ENCODE data around the gene KRTAP6-1. TPM values are rescaled to one million over a fixed set of nuclear protein-coding genes. Genes with fewer than 3 reads are reported as not detected.

Gene KRTAP6-1
- polyA plus RNA-seq, 1 donor from 2014 or later, result not detected

GRCh38 chr21:30646904-30647414, 33.2 kb upstream of the KRTAP6-1 start:
- Histone ChIP-seq H3K27me3 (ENCODE audit: insufficient read depth, low read depth, low read length) (no peaks in the 10 kb centered on the region), H4K20me1 (ENCODE audit: insufficient read depth) (no peaks in the 10 kb centered on the region), H3K9me2 (ENCODE audit: insufficient read depth, low read length) (no peaks in the 10 kb centered on the region), H3K79me2 (replicated peaks; ENCODE audit: insufficient read depth, low read length) (no peaks in the 10 kb centered on the region), H3K4me3 (ENCODE audit: low read length) (no peak overlapping the region), H3K9me3 (ENCODE audit: low read length) (no peaks in the 10 kb centered on the region), H3K36me3 (ENCODE audit: insufficient read depth, low read length) (no peaks in the 10 kb centered on the region), H3K9ac (ENCODE audit: low read length) (no peak overlapping the region), H3F3A (ENCODE audit: insufficient read depth, low read length, poor library complexity, severe bottlenecking) (no peaks in the 10 kb centered on the region), H3K27ac (ENCODE audit: low read length) (no peak overlapping the region), H2AFZ (ENCODE audit: low read depth, low read length) (no peak overlapping the region), H3K4me2 (ENCODE audit: low read length) (no peak overlapping the region)
- TF ChIP-seq TAF1 (IDR thresholded peaks at IDR 0.05; ENCODE audit: low read depth) (no peak), MXI1 (conservative IDR thresholded peaks at IDR 0.05; ENCODE audit: poor library complexity, severe bottlenecking) (no peak), EP300 (conservative IDR thresholded peaks at IDR 0.05; ENCODE audit: poor library complexity, severe bottlenecking) (no peak), SMC3 (conservative IDR thresholded peaks at IDR 0.05; ENCODE audit: poor library complexity) (no peak), CTCF (IDR thresholded peaks at IDR 0.05; ENCODE audit: poor library complexity, severe bottlenecking) (no peak), RAD21 (conservative IDR thresholded peaks at IDR 0.05) (no peak), POLR2AphosphoS5 (IDR thresholded peaks at IDR 0.05) (no peak)
- TF ChIP-seq, protein P1, sequence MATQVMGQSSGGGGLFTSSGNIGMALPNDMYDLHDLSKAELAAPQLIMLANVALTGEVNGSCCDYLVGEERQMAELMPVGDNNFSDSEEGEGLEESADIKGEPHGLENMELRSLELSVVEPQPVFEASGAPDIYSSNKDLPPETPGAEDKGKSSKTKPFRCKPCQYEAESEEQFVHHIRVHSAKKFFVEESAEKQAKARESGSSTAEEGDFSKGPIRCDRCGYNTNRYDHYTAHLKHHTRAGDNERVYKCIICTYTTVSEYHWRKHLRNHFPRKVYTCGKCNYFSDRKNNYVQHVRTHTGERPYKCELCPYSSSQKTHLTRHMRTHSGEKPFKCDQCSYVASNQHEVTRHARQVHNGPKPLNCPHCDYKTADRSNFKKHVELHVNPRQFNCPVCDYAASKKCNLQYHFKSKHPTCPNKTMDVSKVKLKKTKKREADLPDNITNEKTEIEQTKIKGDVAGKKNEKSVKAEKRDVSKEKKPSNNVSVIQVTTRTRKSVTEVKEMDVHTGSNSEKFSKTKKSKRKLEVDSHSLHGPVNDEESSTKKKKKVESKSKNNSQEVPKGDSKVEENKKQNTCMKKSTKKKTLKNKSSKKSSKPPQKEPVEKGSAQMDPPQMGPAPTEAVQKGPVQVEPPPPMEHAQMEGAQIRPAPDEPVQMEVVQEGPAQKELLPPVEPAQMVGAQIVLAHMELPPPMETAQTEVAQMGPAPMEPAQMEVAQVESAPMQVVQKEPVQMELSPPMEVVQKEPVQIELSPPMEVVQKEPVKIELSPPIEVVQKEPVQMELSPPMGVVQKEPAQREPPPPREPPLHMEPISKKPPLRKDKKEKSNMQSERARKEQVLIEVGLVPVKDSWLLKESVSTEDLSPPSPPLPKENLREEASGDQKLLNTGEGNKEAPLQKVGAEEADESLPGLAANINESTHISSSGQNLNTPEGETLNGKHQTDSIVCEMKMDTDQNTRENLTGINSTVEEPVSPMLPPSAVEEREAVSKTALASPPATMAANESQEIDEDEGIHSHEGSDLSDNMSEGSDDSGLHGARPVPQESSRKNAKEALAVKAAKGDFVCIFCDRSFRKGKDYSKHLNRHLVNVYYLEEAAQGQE (IDR thresholded peaks at IDR 0.05; ENCODE audit: borderline replicate concordance), result no peak

- Histone ChIP-seq H2AFZ (ENCODE audit: low read depth, low read length) (no peak within 1 kb of the TSS), H3K36me3 (ENCODE audit: insufficient read depth, low read length) (no peaks in the 10 kb centered on the region), H3F3A (ENCODE audit: insufficient read depth, low read length, poor library complexity, severe bottlenecking) (no peaks in the 10 kb centered on the region)
Measured at GRCh38 chr21:30642564-30642963, 28.8 kb upstream of the KRTAP6-1 start, which contains the start of gene KRTAP20-3. Gene KRTAP20-3, plus strand, starts transcription at chr21:30642864.

More at GRCh38 chr21:30642564-30642963, 28.8 kb upstream of the KRTAP6-1 start, which contains the start of gene KRTAP20-3:
- H4K20me1 ChIP-seq (ENCODE audit: insufficient read depth), result no peaks in the 10 kb centered on the region
- no peaks in the 10 kb centered on the region for H3K27me3 ChIP-seq (ENCODE audit: insufficient read depth, low read depth, low read length)
- H3K4me3 ChIP-seq (ENCODE audit: low read length), result no peak within 1 kb of the TSS
- H3K9ac ChIP-seq (ENCODE audit: low read length), result no peak within 1 kb of the TSS
- H3K27ac ChIP-seq (ENCODE audit: low read length), result no peak within 1 kb of the TSS
- no peaks in the 10 kb centered on the region for H3K9me2 ChIP-seq (ENCODE audit: insufficient read depth, low read length)
- H3K79me2 ChIP-seq (replicated peaks; ENCODE audit: insufficient read depth, low read length), result no peaks in the 10 kb centered on the region
- TF ChIP-seq POLR2AphosphoS5 (IDR thresholded peaks at IDR 0.05), result no peak
- no peak for TF ChIP-seq SMC3 (conservative IDR thresholded peaks at IDR 0.05; ENCODE audit: poor library complexity)
- TF ChIP-seq CTCF (IDR thresholded peaks at IDR 0.05; ENCODE audit: poor library complexity, severe bottlenecking), result no peak
- TF ChIP-seq TAF1 (IDR thresholded peaks at IDR 0.05; ENCODE audit: low read depth), result no peak
- TF ChIP-seq MXI1 (conservative IDR thresholded peaks at IDR 0.05; ENCODE audit: poor library complexity, severe bottlenecking), result no peak
- no peaks in the 10 kb centered on the region for H3K9me3 ChIP-seq (ENCODE audit: low read length)
- H3K4me2 ChIP-seq (ENCODE audit: low read length), result no peak within 1 kb of the TSS

Data from neural cell (in vitro differentiated cells).